ENCODE results near the gene ACTR2.
"Not testable (repeated sequence)": the region's sequence is repeated elsewhere in the genome, so short reads cannot be mapped to it uniquely, and the experiment has no call there.

The ACTR2 gene

GRCh38 chr2:65313954-65314256 is 86.3 kb downstream of the ACTR2 start:
- no peak for DNase-seq (ENCODE audit: low read depth)

GRCh38 chr2:65314801-65315441 is 87.3 kb downstream of the ACTR2 start:
- no peak for DNase-seq (ENCODE audit: low read depth)

GRCh38 chr2:65316072-65316471 is 88.4 kb downstream of the ACTR2 start:
- DNase-seq (ENCODE audit: low read depth): no peak

- DNase-seq (ENCODE audit: low read depth): not testable (repeated sequence)
These were observed 89.7 kb downstream of the ACTR2 start for GRCh38 chr2:65317351-65317750.

GRCh38 chr2:65317841-65318240 is 90.2 kb downstream of the ACTR2 start:
- DNase-seq (ENCODE audit: low read depth): no peak

GRCh38 chr2:65319072-65319673 is 91.5 kb downstream of the ACTR2 start:
- no peak for DNase-seq (ENCODE audit: low read depth)

GRCh38 chr2:65319674-65320041 is 92.0 kb downstream of the ACTR2 start:
- DNase-seq (ENCODE audit: low read depth): no peak

- DNase-seq (ENCODE audit: low read depth): peak; percentile 89
These were observed 92.6 kb downstream of the ACTR2 start for GRCh38 chr2:65320042-65320725.
